ENCODE data around the gene GRIA4.

- TF ChIP-seq CTCF (IDR thresholded peaks at IDR 0.05; ENCODE audit: insufficient read depth, low read length, poor library complexity, severe bottlenecking) (no peak), EZH2phosphoT487 (conservative IDR thresholded peaks at IDR 0.05; ENCODE audit: low read length) (no peak)
Measured at GRCh38 chr11:105991888-105992287, 382.0 kb downstream of the GRIA4 start.
